ENCODE measurements around the gene CHIT1.

Gene CHIT1

GRCh38 chr1:203219934-203220333 is 9.5 kb downstream of the CHIT1 start:
- DNase-seq (ENCODE audit: extremely low spot score): no peak
- ChIA-PET CTCF (interaction anchor here (1.0 to 7.2 kb wide), 3 partner anchors 20 to 182 kb away, joined by 3 to 174 read pairs (median 4); no protein-coding TSS in a partner anchor), POLR2A (no interaction called here)
- no peak for TF ChIP-seq CTCF (IDR thresholded peaks at IDR 0.05; ENCODE audit: control extremely low read depth, extremely low read depth, low read depth, missing control alignments)

- CTCF ChIA-PET: interaction anchor here (1.0 to 7.2 kb wide), 6 partner anchors 9 to 181 kb away, joined by 3 to 174 read pairs (median 8); partner anchors contain the start of gene CHIT1
- POLR2A ChIA-PET: no interaction called here
- DNase-seq (ENCODE audit: extremely low spot score): no peak
- TF ChIP-seq CTCF (IDR thresholded peaks at IDR 0.05; ENCODE audit: control extremely low read depth, extremely low read depth, low read depth, missing control alignments): no peak
These were observed 10.3 kb downstream of the CHIT1 start for GRCh38 chr1:203219171-203219570.

GRCh38 chr1:203217668-203218067 is 11.8 kb downstream of the CHIT1 start:
- CTCF ChIA-PET: interaction anchor here (1.1 to 7.2 kb wide), 18 partner anchors 10 to 498 kb away, joined by 3 to 174 read pairs (median 11); partner anchors contain the start of genes CHIT1 and MYOG
- no peak for DNase-seq (ENCODE audit: extremely low spot score)
- POLR2A ChIA-PET: no interaction called here
- TF ChIP-seq CTCF (IDR thresholded peaks at IDR 0.05; ENCODE audit: control extremely low read depth, extremely low read depth, low read depth, missing control alignments): no peak

GRCh38 chr1:203217139-203217655 is 12.3 kb downstream of the CHIT1 start:
- TF ChIP-seq CTCF (IDR thresholded peaks at IDR 0.05; ENCODE audit: control extremely low read depth, extremely low read depth, low read depth, missing control alignments): no peak
- DNase-seq (ENCODE audit: extremely low spot score): no peak
- POLR2A ChIA-PET: no interaction called here

GRCh38 chr1:203216274-203217138 is 13.0 kb downstream of the CHIT1 start:
- DNase-seq (ENCODE audit: extremely low spot score): peak; percentile 77
- POLR2A ChIA-PET: no interaction called here
- CTCF ChIA-PET: interaction anchor here (0.8 to 7.2 kb wide), 40 partner anchors 8 to 436 kb away, joined by 3 to 174 read pairs (median 6); partner anchors contain the start of genes CHIT1 and MYOG
- peak; percentile 83 for TF ChIP-seq CTCF (IDR thresholded peaks at IDR 0.05; ENCODE audit: control extremely low read depth, extremely low read depth, low read depth, missing control alignments)

More at GRCh38 chr1:203217139-203217655, 12.3 kb downstream of the CHIT1 start:
- CTCF ChIA-PET: interaction anchor here (1.1 to 7.2 kb wide), 25 partner anchors 11 to 187 kb away, joined by 3 to 174 read pairs (median 11); partner anchors contain the start of genes CHIT1 and MYOG

- TF ChIP-seq CTCF (IDR thresholded peaks at IDR 0.05; ENCODE audit: control extremely low read depth, extremely low read depth, low read depth, missing control alignments): no peak
- CTCF ChIA-PET: interaction anchor here (0.9 to 7.2 kb wide), 35 partner anchors 9 to 437 kb away, joined by 3 to 174 read pairs (median 7); partner anchors contain the start of genes CHIT1, MYOG and PPFIA4
- POLR2A ChIA-PET: no interaction called here
- DNase-seq (ENCODE audit: extremely low spot score): no peak
These were observed 13.9 kb downstream of the CHIT1 start for GRCh38 chr1:203215573-203215972.
